Loucy (cell line): ENCODE results near the gene ZBTB8OS.
A peak's percentile ranks its signal among the peaks of the same experiment; 100 is the strongest.

Experiments
- H2AFZ ChIP-seq: fragments of 200-600 bp; sonication (generic); 2 replicates; pipeline ENCODE4 v1.6.0; 2016; ENCODE audit warnings: antibody characterized with exemption, mild to moderate bottlenecking, low read length, moderate library complexity
- H3F3A ChIP-seq: fragments of 200-600 bp; 2 replicates; pipeline ENCODE4 v1.6.0; 2016; ENCODE audit warnings: antibody characterized with exemption, low read depth, mild to moderate bottlenecking
- H3K27me3 ChIP-seq: fragments of 200-600 bp; sonication (generic); 2 replicates; pipeline ENCODE4 v1.6.1; 2014; ENCODE audit warnings: low read length, mild to moderate bottlenecking; ENCODE audit not compliant: insufficient read depth, poor library complexity, severe bottlenecking
- H3K36me3 ChIP-seq: fragments of 200-600 bp; sonication (generic); 2 replicates; pipeline ENCODE4 v1.6.1; 2016; ENCODE audit warnings: low read length; ENCODE audit not compliant: insufficient read depth
- H3K4me1 ChIP-seq: fragments of 200-600 bp; sonication (generic); 2 replicates; pipeline ENCODE4 v1.5.1; 2014; ENCODE audit warnings: low read length, mild to moderate bottlenecking; ENCODE audit not compliant: insufficient read depth, poor library complexity, severe bottlenecking
- H3K4me2 ChIP-seq: fragments of 200-600 bp; sonication (generic); 2 replicates; pipeline ENCODE4 v1.6.0; 2014; ENCODE audit warnings: antibody characterized with exemption, low read length, low read depth, mild to moderate bottlenecking; ENCODE audit not compliant: poor library complexity, severe bottlenecking
- H3K4me3 ChIP-seq: fragments of 200-600 bp; sonication (generic); 2 replicates; pipeline ENCODE4 v1.5.1; 2014; ENCODE audit warnings: low read length, mild to moderate bottlenecking, mixed read lengths; ENCODE audit not compliant: poor library complexity, severe bottlenecking
- H3K79me2 ChIP-seq: fragments of 200-600 bp; sonication (generic); 2 replicates; pipeline ENCODE4 v1.6.1; 2014; ENCODE audit warnings: low read length; ENCODE audit not compliant: insufficient read depth
- H3K9ac ChIP-seq: fragments of 200-600 bp; sonication (generic); 2 replicates; pipeline ENCODE4 v1.6.0; 2014; ENCODE audit warnings: mild to moderate bottlenecking, low read depth, low read length, moderate library complexity; ENCODE audit not compliant: poor library complexity, severe bottlenecking
- H3K9me2 ChIP-seq: fragments of 200-600 bp; sonication (generic); replicated peaks from 2 replicates; pipeline ENCODE4 v1.6.1; 2016; ENCODE audit warnings: low read depth, low read length, mixed read lengths
- H3K9me3 ChIP-seq: fragments of 200-600 bp; sonication (generic); 2 replicates; pipeline ENCODE4 v1.6.1; 2014; ENCODE audit warnings: mild to moderate bottlenecking, antibody characterized with exemption, low read length, low read depth; ENCODE audit not compliant: insufficient read depth
- H4K20me1 ChIP-seq: fragments of 200-600 bp; sonication (generic); 2 replicates; pipeline ENCODE4 v1.6.0; 2014; ENCODE audit warnings: antibody characterized with exemption, low read length, mild to moderate bottlenecking; ENCODE audit not compliant: insufficient read depth, poor library complexity, severe bottlenecking
- EZH2phosphoT487 ChIP-seq: fragments of 200-600 bp; IDR thresholded peaks from 2 replicates; pipeline ENCODE4 v1.6.1; 2018; ENCODE audit warnings: antibody characterized with exemption, mild to moderate bottlenecking, moderate library complexity, borderline replicate concordance
- TF ChIP-seq, protein P1 (sequence below): fragments of 200-600 bp; sonication (generic); conservative IDR thresholded peaks from 2 replicates; pipeline ENCODE4 v1.5.1; 2014; ENCODE audit warnings: mild to moderate bottlenecking, antibody characterized with exemption, low read length

Gene ZBTB8OS

DNA sequence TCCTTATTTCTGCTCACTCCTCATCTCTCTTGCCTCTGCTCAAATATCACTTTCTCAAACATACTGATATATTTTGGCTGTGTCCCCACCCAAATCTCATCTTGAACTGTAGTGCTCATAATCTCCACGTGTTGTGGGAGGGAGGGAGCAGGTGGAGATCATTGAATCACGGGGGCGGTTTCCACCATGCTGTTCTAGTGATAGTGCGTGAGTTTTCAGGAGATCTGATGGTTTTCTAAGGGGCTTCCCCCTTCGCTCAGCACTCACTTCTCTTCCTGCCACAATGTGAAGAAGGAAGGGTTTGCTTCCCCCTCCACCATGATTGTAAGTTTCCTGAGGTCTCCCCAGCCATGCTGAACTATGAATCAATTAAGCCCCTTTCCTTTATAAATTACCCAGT lies 26.6 kb downstream of the ZBTB8OS start:
- H3K4me3 ChIP-seq = no peak overlapping the region
- H3K4me2 ChIP-seq = peak overlapping the region; percentile 61
- TF ChIP-seq, protein P1, sequence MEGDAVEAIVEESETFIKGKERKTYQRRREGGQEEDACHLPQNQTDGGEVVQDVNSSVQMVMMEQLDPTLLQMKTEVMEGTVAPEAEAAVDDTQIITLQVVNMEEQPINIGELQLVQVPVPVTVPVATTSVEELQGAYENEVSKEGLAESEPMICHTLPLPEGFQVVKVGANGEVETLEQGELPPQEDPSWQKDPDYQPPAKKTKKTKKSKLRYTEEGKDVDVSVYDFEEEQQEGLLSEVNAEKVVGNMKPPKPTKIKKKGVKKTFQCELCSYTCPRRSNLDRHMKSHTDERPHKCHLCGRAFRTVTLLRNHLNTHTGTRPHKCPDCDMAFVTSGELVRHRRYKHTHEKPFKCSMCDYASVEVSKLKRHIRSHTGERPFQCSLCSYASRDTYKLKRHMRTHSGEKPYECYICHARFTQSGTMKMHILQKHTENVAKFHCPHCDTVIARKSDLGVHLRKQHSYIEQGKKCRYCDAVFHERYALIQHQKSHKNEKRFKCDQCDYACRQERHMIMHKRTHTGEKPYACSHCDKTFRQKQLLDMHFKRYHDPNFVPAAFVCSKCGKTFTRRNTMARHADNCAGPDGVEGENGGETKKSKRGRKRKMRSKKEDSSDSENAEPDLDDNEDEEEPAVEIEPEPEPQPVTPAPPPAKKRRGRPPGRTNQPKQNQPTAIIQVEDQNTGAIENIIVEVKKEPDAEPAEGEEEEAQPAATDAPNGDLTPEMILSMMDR = no peak
- TF ChIP-seq EZH2phosphoT487 = no peak
- peaks cover 5% of the 10 kb centered on the region; the same call in 1 of the 2 replicates for H3K36me3 ChIP-seq
- no peaks in the 10 kb centered on the region for H3K9me3 ChIP-seq
- no peak overlapping the region for H2AFZ ChIP-seq
- H4K20me1 ChIP-seq = no peaks in the 10 kb centered on the region
- peaks cover 17% of the 10 kb centered on the region for H3K4me1 ChIP-seq
- H3F3A ChIP-seq = no peaks in the 10 kb centered on the region; the same call in 1 of the 2 replicates
- H3K9ac ChIP-seq = peak overlapping the region; percentile 45
- no peaks in the 10 kb centered on the region for H3K27me3 ChIP-seq
- no peaks in the 10 kb centered on the region for H3K9me2 ChIP-seq
- H3K79me2 ChIP-seq = no peaks in the 10 kb centered on the region

DNA sequence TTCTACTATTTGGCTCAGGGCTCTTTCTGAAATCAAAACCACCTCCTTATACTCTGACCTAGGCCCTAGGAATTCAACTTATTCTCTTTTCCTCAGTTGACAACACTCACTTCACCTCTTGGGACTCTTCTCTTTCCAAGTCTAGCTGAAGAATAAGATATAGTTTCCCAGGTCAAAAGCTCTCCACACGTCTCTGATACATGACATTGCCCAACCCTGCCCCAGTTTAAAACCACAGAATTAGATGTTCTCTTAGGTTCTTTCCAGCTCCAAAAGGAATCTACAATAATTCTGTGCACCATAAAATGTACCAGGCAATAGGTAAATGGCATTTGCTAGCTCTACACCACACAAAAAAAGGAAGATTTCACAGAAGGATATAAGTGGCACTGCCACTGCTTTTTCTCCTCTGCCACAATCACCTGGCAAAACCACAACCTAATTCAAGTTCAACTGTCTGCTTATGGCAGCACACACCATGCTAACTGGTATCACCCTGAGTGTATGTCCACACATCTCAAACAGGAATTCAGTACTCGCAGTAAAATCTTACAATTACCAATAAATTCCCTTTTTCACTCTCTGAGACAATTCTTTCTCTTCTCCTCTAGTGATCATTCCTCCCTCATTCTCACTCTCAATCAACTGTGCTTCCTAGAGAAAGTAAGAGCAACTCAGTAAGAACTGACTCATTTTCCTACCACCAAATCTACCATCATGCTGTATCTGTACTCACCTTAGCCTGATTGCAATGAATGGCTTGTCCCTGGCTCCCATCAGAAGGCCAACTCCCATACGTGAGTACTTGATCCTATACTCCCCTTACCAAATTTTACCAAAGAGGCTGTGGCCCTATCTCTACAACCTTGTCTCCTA lies 27.3 kb downstream of the ZBTB8OS start:
- H3K79me2 ChIP-seq = no peaks in the 10 kb centered on the region
- H3F3A ChIP-seq = no peaks in the 10 kb centered on the region; the same call in 1 of the 2 replicates
- TF ChIP-seq EZH2phosphoT487 = no peak
- TF ChIP-seq, protein P1 = no peak
- peaks cover 17% of the 10 kb centered on the region for H3K4me1 ChIP-seq
- no peaks in the 10 kb centered on the region for H3K9me2 ChIP-seq
- no peaks in the 10 kb centered on the region for H4K20me1 ChIP-seq
- H3K9me3 ChIP-seq = no peaks in the 10 kb centered on the region
- H3K27me3 ChIP-seq = no peaks in the 10 kb centered on the region
- no peak overlapping the region for H2AFZ ChIP-seq
- H3K36me3 ChIP-seq = peaks cover 5% of the 10 kb centered on the region; the same call in 1 of the 2 replicates
- peak overlapping the region; percentile 9 for H3K4me3 ChIP-seq
- H3K9ac ChIP-seq = peak overlapping the region; percentile 45
- H3K4me2 ChIP-seq = peak overlapping the region; percentile 61

DNA sequence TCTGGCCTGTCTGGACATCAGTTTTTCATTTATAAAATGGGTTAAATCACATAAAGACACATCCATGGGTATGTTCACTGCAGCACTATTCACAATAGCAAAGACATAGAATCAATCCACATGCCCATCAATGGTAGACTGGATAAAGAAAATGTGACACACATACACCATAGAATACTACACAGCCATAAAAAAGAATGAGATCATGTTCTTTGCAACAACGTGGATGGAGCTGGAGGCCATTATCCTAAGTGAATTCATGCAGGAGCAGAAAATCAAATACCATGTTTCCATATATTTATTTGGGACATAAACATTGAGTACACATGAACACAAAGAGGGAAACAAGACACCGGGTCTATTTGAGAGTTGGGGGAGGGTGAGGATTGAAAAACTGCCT lies 28.1 kb downstream of the ZBTB8OS start:
- no peaks in the 10 kb centered on the region for H3K9me2 ChIP-seq
- H3K4me2 ChIP-seq = no peak overlapping the region
- H3K9me3 ChIP-seq = no peaks in the 10 kb centered on the region
- peaks cover 17% of the 10 kb centered on the region for H3K4me1 ChIP-seq
- H4K20me1 ChIP-seq = no peaks in the 10 kb centered on the region
- peak overlapping the region; percentile 45 for H3K9ac ChIP-seq
- H2AFZ ChIP-seq = no peak overlapping the region
- no peaks in the 10 kb centered on the region for H3K27me3 ChIP-seq
- no peak overlapping the region for H3K4me3 ChIP-seq
- H3F3A ChIP-seq = no peaks in the 10 kb centered on the region; the same call in 1 of the 2 replicates
- H3K36me3 ChIP-seq = peaks cover 5% of the 10 kb centered on the region; the same call in 1 of the 2 replicates
- no peaks in the 10 kb centered on the region for H3K79me2 ChIP-seq
- TF ChIP-seq, protein P1 = no peak
- TF ChIP-seq EZH2phosphoT487 = no peak
